Hematopoietic multipotent progenitor cell treated with erythropoietin and hydrocortisone succinate and interleukin-3 and kit ligand, for 15 days (in vitro differentiated cells): Measurements from ENCODE around the gene CFAP74.

Source experiments
- DNase-seq: peaks from one replicate; pipeline ENCODE4 v3.0.0-alpha.2; 2015; ENCODE audit warnings: low spot score

CFAP74 gene

GRCh38 chr1:1967879-1968278 is 35.7 kb downstream of the CFAP74 start:
- no peak for DNase-seq

- no peak for DNase-seq
Measured at GRCh38 chr1:1967151-1967550, 36.4 kb downstream of the CFAP74 start.

- DNase-seq: no peak
Measured at GRCh38 chr1:1966071-1966740, 37.4 kb downstream of the CFAP74 start.

- DNase-seq: no peak
Measured at GRCh38 chr1:1965546-1965945, 38.0 kb downstream of the CFAP74 start.

- DNase-seq: no peak
Measured at GRCh38 chr1:1964811-1965210, 38.8 kb downstream of the CFAP74 start.

- DNase-seq: no peak
Measured at GRCh38 chr1:1963570-1963969, 40.0 kb downstream of the CFAP74 start.

GRCh38 chr1:1962752-1963151 is 40.8 kb downstream of the CFAP74 start:
- no peak for DNase-seq

- DNase-seq: no peak
Measured at GRCh38 chr1:1960480-1961196, 42.9 kb downstream of the CFAP74 start.

- DNase-seq: peak; percentile 10
Measured at GRCh38 chr1:1959840-1960479, 43.6 kb downstream of the CFAP74 start.

- no peak for DNase-seq
Measured at GRCh38 chr1:1959459-1959839, 44.1 kb downstream of the CFAP74 start.

GRCh38 chr1:1958071-1958541 is 45.5 kb downstream of the CFAP74 start:
- no peak for DNase-seq

- no peak for DNase-seq
Measured at GRCh38 chr1:1957533-1957961, 46.0 kb downstream of the CFAP74 start.

- no peak for DNase-seq
Measured at GRCh38 chr1:1956586-1957532, 46.7 kb downstream of the CFAP74 start.

GRCh38 chr1:1956101-1956500 is 47.5 kb downstream of the CFAP74 start:
- DNase-seq: no peak

- no peak for DNase-seq
Measured at GRCh38 chr1:1955621-1956094, 47.9 kb downstream of the CFAP74 start.

GRCh38 chr1:1954831-1955441 is 48.6 kb downstream of the CFAP74 start:
- no peak for DNase-seq

GRCh38 chr1:1954015-1954414 is 49.6 kb downstream of the CFAP74 start:
- DNase-seq: no peak

GRCh38 chr1:1950940-1951339 is 52.6 kb downstream of the CFAP74 start:
- no peak for DNase-seq

- no peak for DNase-seq
Measured at GRCh38 chr1:1948783-1949182, 54.8 kb downstream of the CFAP74 start.

- no peak for DNase-seq
Measured at GRCh38 chr1:1947493-1947892, 56.1 kb downstream of the CFAP74 start.

GRCh38 chr1:1946540-1946939 is 57.0 kb downstream of the CFAP74 start:
- DNase-seq: no peak
